ENCODE data around the gene PEX16. TPM values are rescaled to one million over a fixed set of nuclear protein-coding genes. Genes with fewer than 3 reads are reported as not detected.
A peak's percentile ranks its signal among the peaks of the same experiment; 100 is the strongest.
"Not testable (repeated sequence)": the region's sequence is repeated elsewhere in the genome, so short reads cannot be mapped to it uniquely, and the experiment has no call there.

Gene PEX16
- total RNA-seq, 2 experiments from 2014 or later: 47.1 to 51.1 TPM

GRCh38 chr11:45909594-45910475, 7.8 kb downstream of the PEX16 start:
- Mint-ChIP-seq H3K4me1 (peaks cover 5% of the 10 kb centered on the region), H3K4me3 (no peak overlapping the region)
- POLR2A ChIA-PET: no interaction called here

GRCh38 chr11:45907911-45908370, 9.7 kb downstream of the PEX16 start:
- peaks cover 7% of the 10 kb centered on the region for H3K36me3 Mint-ChIP-seq (ENCODE audit: low read depth)
- H3K4me3 Mint-ChIP-seq: no peak overlapping the region
- DNase-seq: no peak
- no peaks in the 10 kb centered on the region for H3K9me3 Mint-ChIP-seq
- peaks cover 5% of the 10 kb centered on the region for H3K4me1 Mint-ChIP-seq
- H3K27me3 Mint-ChIP-seq: no peaks in the 10 kb centered on the region
- H3K27ac Mint-ChIP-seq: no peak overlapping the region
- ChIA-PET POLR2A (no interaction called here), CTCF (interaction anchor here (1.2 kb wide), 1 partner anchor 9 kb away, joined by 3 read pairs; the partner anchor contains the start of gene PEX16)

More at GRCh38 chr11:45909594-45910475, 7.8 kb downstream of the PEX16 start:
- H3K27ac Mint-ChIP-seq: no peak overlapping the region
- no peaks in the 10 kb centered on the region for H3K9me3 Mint-ChIP-seq
- H3K27me3 Mint-ChIP-seq: no peaks in the 10 kb centered on the region
- H3K36me3 Mint-ChIP-seq (ENCODE audit: low read depth): peaks cover 15% of the 10 kb centered on the region
- DNase-seq: no peak
- CTCF ChIA-PET: no interaction called here

- POLR2A ChIA-PET: no interaction called here
- no peak within 1 kb of the TSS for H3K4me3 Mint-ChIP-seq
- peaks cover 5% of the 10 kb centered on the region for H3K4me1 Mint-ChIP-seq
- H3K36me3 Mint-ChIP-seq (ENCODE audit: low read depth): peaks cover 7% of the 10 kb centered on the region
- no peaks in the 10 kb centered on the region for H3K27me3 Mint-ChIP-seq
- H3K9me3 Mint-ChIP-seq: no peaks in the 10 kb centered on the region
- peak within 1 kb of the TSS; percentile 62 for H3K27ac Mint-ChIP-seq
- CTCF ChIA-PET: interaction anchor here (1.2 kb wide), 1 partner anchor 10 kb away, joined by 3 read pairs; the partner anchor contains the start of gene PEX16
- DNase-seq: no peak
Measured at GRCh38 chr11:45906965-45907611, 10.6 kb downstream of the PEX16 start, which contains the start of gene FREY1. TSS of gene FREY1 (minus strand) at chr11:45907271. CDS start at chr11:45907245, 26 bp downstream.

- POLR2A ChIA-PET: no interaction called here
- H3K27ac Mint-ChIP-seq: peak overlapping the region; percentile 62
- no peak for DNase-seq
Measured at GRCh38 chr11:45906096-45906682, 11.5 kb downstream of the PEX16 start.

GRCh38 chr11:45905576-45905975, 12.1 kb downstream of the PEX16 start:
- POLR2A ChIA-PET; H3K9me3 Mint-ChIP-seq; DNase-seq; H3K27ac Mint-ChIP-seq; H3K4me3 Mint-ChIP-seq; H3K4me1 Mint-ChIP-seq; H3K36me3 Mint-ChIP-seq (ENCODE audit: low read depth): not testable (repeated sequence)
- CTCF ChIA-PET: interaction anchor here (1.0 to 1.1 kb wide), 2 partner anchors 13 to 21 kb away, joined by 3 to 5 read pairs; no protein-coding TSS in a partner anchor
- peaks cover 15% of the 10 kb centered on the region for H3K27me3 Mint-ChIP-seq

More at GRCh38 chr11:45906096-45906682, 11.5 kb downstream of the PEX16 start:
- Mint-ChIP-seq H3K36me3 (ENCODE audit: low read depth) (peaks cover 5% of the 10 kb centered on the region), H3K4me3 (no peak overlapping the region), H3K27me3 (peaks cover 8% of the 10 kb centered on the region), H3K9me3 (no peaks in the 10 kb centered on the region), H3K4me1 (peaks cover 5% of the 10 kb centered on the region)
- CTCF ChIA-PET: interaction anchor here (0.6 to 1.1 kb wide), 3 partner anchors 13 to 105 kb away, joined by 3 to 5 read pairs (median 3); no protein-coding TSS in a partner anchor

- Mint-ChIP-seq H3K27me3 (peaks cover 17% of the 10 kb centered on the region), H3K9me3 (no peaks in the 10 kb centered on the region), H3K27ac (no peak overlapping the region), H3K4me3 (no peak overlapping the region), H3K36me3 (ENCODE audit: low read depth) (no peaks in the 10 kb centered on the region), H3K4me1 (peaks cover 9% of the 10 kb centered on the region)
- ChIA-PET CTCF (interaction anchor here (0.6 to 1.0 kb wide), 2 partner anchors 12 to 995 kb away, joined by 3 read pairs; no protein-coding TSS in a partner anchor), POLR2A (no interaction called here)
- no peak for DNase-seq
Measured at GRCh38 chr11:45905095-45905494, 12.6 kb downstream of the PEX16 start.

- POLR2A ChIA-PET: no interaction called here
- peaks cover 9% of the 10 kb centered on the region for H3K4me1 Mint-ChIP-seq
- no peak overlapping the region for H3K27ac Mint-ChIP-seq
- no peaks in the 10 kb centered on the region for H3K9me3 Mint-ChIP-seq
- CTCF ChIA-PET: interaction anchor here (0.6 kb wide), 1 partner anchor 996 kb away, joined by 3 read pairs; no protein-coding TSS in a partner anchor
- no peaks in the 10 kb centered on the region for H3K36me3 Mint-ChIP-seq (ENCODE audit: low read depth)
- no peak for DNase-seq
- H3K4me3 Mint-ChIP-seq: no peak overlapping the region
- H3K27me3 Mint-ChIP-seq: peaks cover 17% of the 10 kb centered on the region
Measured at GRCh38 chr11:45904309-45904915, 13.3 kb downstream of the PEX16 start.

- Mint-ChIP-seq H3K27me3 (peaks cover 30% of the 10 kb centered on the region), H3K9me3 (no peaks in the 10 kb centered on the region)
- POLR2A ChIA-PET: no interaction called here
Measured at GRCh38 chr11:45902452-45903380, 15.0 kb downstream of the PEX16 start.

GRCh38 chr11:45901626-45902025, 16.1 kb downstream of the PEX16 start:
- DNase-seq: no peak
- Mint-ChIP-seq H3K36me3 (ENCODE audit: low read depth) (no peaks in the 10 kb centered on the region), H3K27ac (no peak overlapping the region), H3K4me3 (no peak overlapping the region), H3K27me3 (peaks cover 30% of the 10 kb centered on the region), H3K4me1 (peaks cover 11% of the 10 kb centered on the region), H3K9me3 (no peaks in the 10 kb centered on the region)
- ChIA-PET POLR2A (no interaction called here), CTCF (interaction anchor here (1.1 kb wide), 1 partner anchor 20 kb away, joined by 3 read pairs; no protein-coding TSS in a partner anchor)

More at GRCh38 chr11:45902452-45903380, 15.0 kb downstream of the PEX16 start:
- Mint-ChIP-seq H3K27ac (no peak overlapping the region), H3K4me1 (peaks cover 11% of the 10 kb centered on the region), H3K4me3 (no peak overlapping the region), H3K36me3 (ENCODE audit: low read depth) (no peaks in the 10 kb centered on the region)
- DNase-seq: no peak
- CTCF ChIA-PET: interaction anchor here (1.1 kb wide), 1 partner anchor 19 kb away, joined by 3 read pairs; no protein-coding TSS in a partner anchor

- Mint-ChIP-seq H3K9me3 (no peaks in the 10 kb centered on the region), H3K27ac (no peak overlapping the region), H3K27me3 (peaks cover 30% of the 10 kb centered on the region), H3K36me3 (ENCODE audit: low read depth) (no peaks in the 10 kb centered on the region), H3K4me1 (peaks cover 9% of the 10 kb centered on the region), H3K4me3 (peak overlapping the region; percentile 49)
- CTCF ChIA-PET: interaction anchor here (1.2 kb wide), 1 partner anchor 12 kb away, joined by 3 read pairs; no protein-coding TSS in a partner anchor
- POLR2A ChIA-PET: no interaction called here
- no peak for DNase-seq
Measured at GRCh38 chr11:45900916-45901617, 16.6 kb downstream of the PEX16 start.

All from activated CD4-positive, alpha-beta T cell treated with anti-CD3 and anti-CD28 coated beads, Interleukin-2, amount 10 ng/mL, durations not matched to agents 7 days and 5 days (primary cell).